Astrocyte of the cerebellum (primary cell): Measurements from ENCODE around the gene TNFRSF6B.
A peak's percentile ranks its signal among the peaks of the same experiment; 100 is the strongest.

Experiments used
- DNase-seq: peaks from one replicate; pipeline ENCODE4 v3.0.0-alpha.2; 2011; ENCODE audit warnings: low read depth
- H3K4me3 ChIP-seq: 2 replicates; pipeline ENCODE4 v1.5.1; 2011; ENCODE audit warnings: mild to moderate bottlenecking, low read depth, low read length, moderate library complexity
- in situ Hi-C: cut with HindIII; loops from 2 replicates; pipeline ENCODE4 v1.10.0; 2017; ENCODE audit warnings: low sequenced_read_pairs
- TF ChIP-seq, protein P1 (sequence below): IDR thresholded peaks from 2 replicates; pipeline ENCODE4 v1.5.1; 2012; ENCODE audit warnings: low read length, low read depth, moderate library complexity, mild to moderate bottlenecking; ENCODE audit errors: missing control alignments

Gene TNFRSF6B

DNA sequence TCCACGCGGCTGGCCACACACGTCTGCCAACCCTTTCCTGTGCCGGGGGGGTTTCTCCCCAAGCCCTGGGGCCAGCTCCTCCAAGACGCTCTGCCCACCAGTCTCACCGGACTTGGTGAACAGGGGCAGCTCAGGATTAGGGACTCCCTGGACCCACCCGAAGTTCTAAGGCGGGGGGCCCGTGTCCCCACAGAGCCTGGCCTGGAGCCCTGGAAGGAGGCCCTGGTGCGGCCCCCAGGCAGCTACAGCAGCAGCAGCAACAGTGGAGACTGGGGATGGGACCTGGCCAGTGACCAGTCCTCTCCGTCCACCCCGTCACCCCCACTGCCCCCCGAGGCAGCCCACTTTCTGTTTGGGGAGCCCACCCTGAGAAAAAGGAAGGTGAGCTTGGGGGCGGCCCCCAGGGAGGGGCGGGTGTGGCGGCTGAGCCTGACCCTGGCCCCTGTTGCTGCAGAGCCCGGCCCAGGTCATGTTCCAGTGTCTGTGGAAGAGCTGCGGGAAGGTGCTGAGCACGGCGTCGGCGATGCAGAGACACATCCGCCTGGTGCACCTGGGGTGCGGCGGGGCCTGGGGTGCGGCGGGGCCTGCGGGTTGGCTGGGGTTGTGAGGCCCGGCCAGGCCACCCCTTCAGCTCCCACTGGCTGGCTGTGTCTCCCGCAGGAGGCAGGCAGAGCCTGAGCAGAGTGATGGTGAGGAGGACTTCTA, 45.4 kb downstream of the TNFRSF6B start:
- H3K4me3 ChIP-seq, result peak overlapping the region; percentile 61
- TF ChIP-seq, protein P1, sequence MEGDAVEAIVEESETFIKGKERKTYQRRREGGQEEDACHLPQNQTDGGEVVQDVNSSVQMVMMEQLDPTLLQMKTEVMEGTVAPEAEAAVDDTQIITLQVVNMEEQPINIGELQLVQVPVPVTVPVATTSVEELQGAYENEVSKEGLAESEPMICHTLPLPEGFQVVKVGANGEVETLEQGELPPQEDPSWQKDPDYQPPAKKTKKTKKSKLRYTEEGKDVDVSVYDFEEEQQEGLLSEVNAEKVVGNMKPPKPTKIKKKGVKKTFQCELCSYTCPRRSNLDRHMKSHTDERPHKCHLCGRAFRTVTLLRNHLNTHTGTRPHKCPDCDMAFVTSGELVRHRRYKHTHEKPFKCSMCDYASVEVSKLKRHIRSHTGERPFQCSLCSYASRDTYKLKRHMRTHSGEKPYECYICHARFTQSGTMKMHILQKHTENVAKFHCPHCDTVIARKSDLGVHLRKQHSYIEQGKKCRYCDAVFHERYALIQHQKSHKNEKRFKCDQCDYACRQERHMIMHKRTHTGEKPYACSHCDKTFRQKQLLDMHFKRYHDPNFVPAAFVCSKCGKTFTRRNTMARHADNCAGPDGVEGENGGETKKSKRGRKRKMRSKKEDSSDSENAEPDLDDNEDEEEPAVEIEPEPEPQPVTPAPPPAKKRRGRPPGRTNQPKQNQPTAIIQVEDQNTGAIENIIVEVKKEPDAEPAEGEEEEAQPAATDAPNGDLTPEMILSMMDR, result no peak
- in situ Hi-C loops, result no loop called here
- DNase-seq, result no peak

DNA sequence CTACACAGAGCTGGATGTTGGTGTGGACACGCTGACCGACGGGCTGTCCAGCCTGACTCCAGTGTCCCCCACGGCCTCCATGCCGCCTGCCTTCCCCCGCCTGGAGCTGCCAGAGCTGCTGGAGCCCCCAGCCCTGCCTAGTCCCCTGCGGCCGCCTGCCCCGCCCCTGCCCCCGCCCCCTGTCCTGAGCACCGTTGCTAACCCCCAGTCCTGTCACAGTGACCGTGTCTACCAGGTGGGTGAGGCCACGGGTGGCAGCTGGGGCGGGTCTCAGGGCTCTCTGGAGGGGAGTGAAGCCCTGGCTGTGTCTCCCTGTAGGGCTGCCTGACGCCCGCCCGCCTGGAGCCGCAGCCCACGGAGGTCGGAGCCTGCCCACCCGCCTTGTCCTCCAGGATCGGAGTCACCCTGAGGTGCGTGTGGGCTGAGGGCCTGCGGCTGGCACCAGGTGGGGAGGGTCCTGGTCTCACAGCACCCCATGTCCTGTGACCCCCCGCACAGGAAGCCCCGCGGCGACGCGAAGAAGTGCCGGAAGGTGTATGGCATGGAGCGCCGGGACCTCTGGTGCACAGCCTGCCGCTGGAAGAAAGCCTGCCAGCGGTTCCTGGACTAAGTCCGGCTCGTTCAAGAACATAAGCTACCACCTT, 46.1 kb downstream of the TNFRSF6B start:
- no peak for DNase-seq
- TF ChIP-seq, protein P1, result no peak
- in situ Hi-C loops, result no loop called here
- no peak overlapping the region for H3K4me3 ChIP-seq

DNA sequence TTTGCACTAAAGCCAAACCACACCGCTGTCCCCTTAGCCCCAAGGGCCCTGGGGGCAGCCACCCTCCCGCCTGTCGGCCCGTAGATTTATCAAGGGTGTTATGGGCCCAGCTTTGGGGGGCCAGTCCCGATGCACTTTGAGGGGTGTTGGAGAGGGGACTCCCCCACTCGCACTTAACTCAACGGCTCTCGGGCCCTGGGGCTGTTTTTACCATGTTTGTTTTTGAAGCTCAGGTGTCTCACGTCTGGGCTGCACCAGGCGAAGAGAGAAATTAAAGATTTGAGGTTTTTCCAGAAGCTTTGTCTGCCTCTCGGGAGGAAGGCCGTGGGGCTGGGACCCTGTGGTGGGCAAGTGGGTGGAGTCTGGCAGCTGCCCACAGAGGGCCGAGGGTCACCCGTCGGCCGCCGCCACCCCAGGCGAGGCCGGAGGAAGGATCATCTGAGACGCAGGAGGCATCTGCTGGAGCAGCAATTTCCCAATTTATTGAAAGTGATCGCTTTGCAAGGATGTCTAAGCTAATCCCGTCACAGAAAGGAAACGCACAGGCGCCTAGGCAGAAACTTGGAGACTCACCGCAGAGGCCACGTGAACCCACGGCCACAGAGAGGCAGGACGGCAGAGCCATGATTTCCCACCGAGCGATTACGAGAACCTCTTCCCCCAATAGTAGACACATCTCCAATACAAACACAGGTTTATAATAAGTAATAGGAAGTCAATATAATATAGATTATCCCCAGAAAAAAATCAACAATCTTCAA, 46.9 kb downstream of the TNFRSF6B start:
- H3K4me3 ChIP-seq, result no peak overlapping the region
- TF ChIP-seq, protein P1, result no peak
- in situ Hi-C loops, result no loop called here
- no peak for DNase-seq

DNA sequence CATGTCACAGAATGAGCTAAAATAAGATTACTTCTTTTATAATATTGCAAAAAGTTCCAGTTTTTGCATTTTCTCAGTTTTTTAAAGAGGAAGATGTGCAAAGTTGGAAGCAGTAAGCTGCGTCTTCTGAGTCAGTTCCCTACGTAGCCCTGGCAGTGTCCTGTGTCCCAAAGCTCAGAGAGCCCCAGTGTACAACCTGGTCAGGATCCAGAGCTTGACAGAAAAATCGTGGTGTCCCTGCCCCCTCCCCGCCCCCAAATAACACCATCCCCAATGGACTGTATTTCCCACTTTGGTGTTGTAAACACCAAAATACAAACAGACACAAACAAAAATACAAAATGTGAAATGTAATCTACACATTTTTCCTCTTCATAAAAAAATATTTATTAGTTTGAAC, 47.7 kb downstream of the TNFRSF6B start:
- TF ChIP-seq, protein P1, result no peak
- in situ Hi-C loops, result no loop called here

DNA sequence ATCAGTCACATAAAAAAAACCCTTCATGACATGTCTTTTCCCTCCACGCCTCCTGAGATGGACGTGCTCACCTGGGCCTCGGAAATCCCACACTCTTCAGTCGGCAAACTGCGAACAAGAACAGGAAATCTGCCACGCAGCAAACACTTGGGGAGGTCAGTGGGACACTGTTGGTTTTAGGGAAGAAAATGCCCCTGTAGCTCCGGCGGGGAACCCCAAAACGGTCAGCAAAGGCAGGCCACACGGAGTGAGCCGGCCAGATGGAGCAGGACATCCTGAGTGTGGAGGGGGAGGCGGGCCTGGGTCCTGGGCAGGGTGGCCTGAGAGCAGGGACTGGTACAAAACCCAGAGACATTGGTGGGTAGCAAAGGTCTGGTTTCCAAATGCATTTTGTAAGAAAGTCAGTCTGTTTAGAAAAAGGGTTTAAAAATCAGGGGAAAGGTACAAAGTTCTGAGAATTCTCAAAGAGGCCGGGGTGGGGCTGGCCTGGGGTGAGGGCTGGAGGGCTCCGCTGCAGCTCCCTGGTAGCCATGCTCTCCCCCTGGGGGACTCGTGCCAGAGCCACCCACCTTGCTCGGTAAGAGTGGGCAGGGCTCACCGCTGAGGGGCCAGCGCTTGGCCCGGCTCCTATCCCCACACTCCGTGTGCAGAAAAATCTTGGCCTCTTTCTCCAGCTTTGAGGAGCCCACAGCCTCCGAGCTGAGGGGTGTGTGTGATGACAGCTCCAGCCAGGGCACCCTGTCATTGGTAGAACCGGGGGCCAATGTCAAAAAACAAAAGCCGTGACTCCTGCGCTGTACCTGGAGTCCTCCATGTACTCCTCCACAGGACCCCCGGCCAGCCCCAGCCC, 48.3 kb downstream of the TNFRSF6B start:
- H3K4me3 ChIP-seq, result no peak overlapping the region
- in situ Hi-C loops, result no loop called here
- DNase-seq, result no peak
- TF ChIP-seq, protein P1, result no peak

More for the DNA sequence above, 47.7 kb downstream of the TNFRSF6B start:
- no peak overlapping the region for H3K4me3 ChIP-seq
- no peak for DNase-seq

DNA sequence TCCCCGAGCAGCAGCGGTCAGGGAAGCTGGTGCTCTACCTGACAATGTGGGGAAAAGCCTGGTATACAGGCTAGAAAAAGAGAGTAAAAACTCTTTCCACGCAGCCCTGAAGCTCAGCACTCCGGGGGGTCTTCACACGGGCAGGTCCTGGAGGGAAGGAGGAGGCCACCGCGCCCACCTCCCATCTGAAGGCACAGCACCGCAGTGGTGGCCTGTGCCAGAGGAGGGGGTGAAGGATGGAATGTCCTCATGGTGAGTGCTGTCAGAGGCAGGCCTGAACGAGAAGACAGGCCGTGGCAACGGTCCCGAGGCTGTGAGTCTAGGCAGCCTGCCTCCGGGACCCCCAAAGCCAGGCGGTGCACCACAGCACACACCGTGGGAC, 49.0 kb downstream of the TNFRSF6B start:
- DNase-seq, result no peak
- no peak overlapping the region for H3K4me3 ChIP-seq
- TF ChIP-seq, protein P1, result no peak
- in situ Hi-C loops, result no loop called here
